GM19372 (cell line): Measurements from ENCODE around the gene TGFBR3.
"Not testable (repeated sequence)": the region's sequence is repeated elsewhere in the genome, so short reads cannot be mapped to it uniquely, and the experiment has no call there.

Experiments used
- ATAC-seq: cut with Tn5 transposase; IDR thresholded peaks from one replicate; pipeline ENCODE4 v1.9.1; 2021; ENCODE audit warnings: mild to moderate bottlenecking, low read depth, moderate library complexity; ENCODE audit not compliant: unreplicated experiment

The TGFBR3 gene

DNA sequence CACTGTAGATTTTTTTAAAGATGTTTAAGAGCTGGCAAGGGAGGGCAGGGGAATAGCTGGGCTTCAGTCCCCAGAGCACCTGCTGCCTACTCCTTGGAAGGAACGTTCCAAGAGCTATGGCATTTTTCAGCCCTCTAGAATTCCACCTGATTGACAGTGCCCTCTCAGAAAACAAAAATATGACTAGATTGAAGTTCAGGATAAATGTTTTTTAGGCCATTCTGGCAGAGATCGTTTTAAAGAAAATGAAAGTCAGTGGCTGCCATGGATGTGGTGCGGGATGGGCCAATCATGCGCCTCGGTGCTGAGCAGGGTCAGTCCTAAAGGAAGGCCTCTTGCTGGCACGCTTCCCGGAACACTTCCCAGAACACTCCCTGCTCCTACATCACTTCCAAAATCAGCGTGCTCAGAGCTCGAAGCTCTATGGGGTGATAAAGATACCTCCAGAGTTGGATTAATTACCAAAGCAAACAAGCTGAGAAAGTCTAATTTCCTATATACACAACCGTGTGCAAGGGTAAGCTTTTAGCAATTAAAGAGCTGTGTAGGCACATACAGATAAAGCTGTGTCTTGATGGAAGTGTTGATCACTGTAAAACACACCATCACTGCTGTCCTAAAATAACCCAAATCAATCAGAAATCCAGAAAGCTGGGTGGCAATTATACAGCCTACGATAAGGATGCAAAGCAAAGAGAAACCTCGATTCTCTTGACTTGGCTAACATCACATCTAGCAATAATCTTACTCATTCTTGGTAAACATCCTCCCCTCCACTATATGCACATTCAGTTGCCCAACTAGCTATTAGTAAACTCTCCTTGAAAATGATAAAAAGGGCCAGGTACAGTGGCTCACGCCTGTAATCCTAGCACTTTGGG lies 34.6 kb downstream of the TGFBR3 start:
- ATAC-seq, result no peak

- ATAC-seq, result no peak
These were observed 35.2 kb downstream of the TGFBR3 start for GRCh38 chr1:91850708-91851107.

- no peak for ATAC-seq
These were observed 38.1 kb downstream of the TGFBR3 start for GRCh38 chr1:91847851-91848250.

DNA sequence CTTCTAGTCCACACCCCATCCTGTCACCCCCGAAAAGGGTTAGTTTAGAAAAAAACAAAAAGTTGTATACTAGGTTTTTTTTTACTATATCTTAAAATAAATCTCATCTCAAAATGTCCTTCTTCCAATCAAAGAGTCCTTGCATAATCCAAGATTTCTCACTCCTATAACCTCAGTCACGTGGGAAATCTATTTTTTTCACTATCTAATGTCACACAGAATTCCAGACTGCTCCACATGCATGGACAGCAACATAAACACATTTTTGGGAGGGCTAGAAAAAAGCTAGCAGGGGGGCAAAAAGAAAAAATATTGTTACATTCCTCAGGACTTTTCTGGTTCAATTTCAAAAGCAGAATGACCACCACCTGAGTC lies 39.3 kb downstream of the TGFBR3 start:
- no peak for ATAC-seq

GRCh38 chr1:91846007-91846638 lies 39.8 kb downstream of the TGFBR3 start:
- no peak for ATAC-seq

DNA sequence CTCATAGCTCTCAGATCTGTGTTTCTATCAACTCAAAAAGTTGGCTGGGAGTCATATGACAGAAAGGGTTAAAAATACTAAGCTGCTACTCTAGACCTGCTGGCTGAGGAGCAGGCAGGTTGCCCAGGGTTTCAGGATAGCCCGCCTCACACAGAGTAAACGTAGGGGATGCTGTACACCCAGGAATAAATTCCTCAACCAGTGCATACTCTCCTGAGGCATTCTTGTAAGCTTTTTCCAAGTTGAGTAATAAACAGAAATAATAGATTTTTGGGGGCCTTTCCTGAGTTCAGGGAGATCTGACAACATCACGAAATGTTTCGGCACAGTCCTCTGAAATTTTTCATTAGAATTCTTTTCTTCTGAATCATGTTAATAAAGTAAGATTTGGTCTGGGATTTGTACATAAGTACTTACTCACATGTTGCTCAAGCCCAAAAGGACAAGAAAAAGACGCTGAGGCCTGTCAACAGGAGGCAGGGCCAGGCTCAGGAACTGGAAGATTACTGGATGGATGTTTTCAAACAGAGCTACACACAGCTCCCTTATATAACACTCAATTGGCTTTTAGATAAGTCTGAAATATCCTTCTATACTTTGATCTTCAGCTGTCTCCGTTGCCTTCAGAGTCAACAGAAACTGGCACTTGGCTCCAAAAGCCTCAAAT lies 41.0 kb downstream of the TGFBR3 start:
- ATAC-seq, result no peak

GRCh38 chr1:91843843-91844242 lies 42.1 kb downstream of the TGFBR3 start:
- ATAC-seq, result no peak

DNA sequence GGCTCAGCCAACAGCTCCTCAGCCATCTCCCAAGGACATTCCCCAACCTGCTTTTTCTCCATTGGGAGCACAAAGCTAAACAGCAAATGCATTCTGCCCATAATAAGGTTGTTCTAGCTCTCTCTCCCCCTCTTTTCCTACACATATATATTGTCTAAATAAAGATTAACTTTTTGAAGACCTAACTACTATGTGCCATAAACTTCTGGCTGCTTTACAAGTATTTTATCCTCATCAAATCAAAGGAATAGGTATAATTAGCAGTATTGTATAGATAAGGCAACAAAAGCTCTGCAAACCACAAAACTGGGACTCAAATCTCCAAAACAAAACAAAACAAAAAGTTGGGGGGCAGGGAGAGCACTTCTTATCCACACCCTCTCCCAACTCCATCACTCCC lies 43.4 kb downstream of the TGFBR3 start:
- no peak for ATAC-seq

DNA sequence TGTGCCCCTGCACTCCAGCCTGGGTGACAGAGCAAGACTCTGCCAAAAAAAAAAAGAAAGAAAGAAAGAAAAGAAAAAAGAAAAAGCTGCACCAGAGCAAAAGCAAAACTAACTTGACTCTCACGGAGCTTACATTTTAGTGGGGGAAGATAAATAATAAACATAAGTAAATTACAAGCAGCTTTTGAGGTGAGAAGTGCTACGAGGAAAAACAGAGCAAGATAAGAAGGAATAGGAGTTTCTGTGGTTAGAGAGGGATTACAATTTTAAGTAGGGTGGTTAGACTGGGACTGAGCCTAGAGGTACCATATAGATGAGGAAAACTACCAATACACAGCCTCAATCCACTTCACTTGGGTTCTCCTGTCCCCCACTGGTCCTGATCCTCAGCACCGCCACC lies 43.9 kb downstream of the TGFBR3 start:
- ATAC-seq, result no peak

DNA sequence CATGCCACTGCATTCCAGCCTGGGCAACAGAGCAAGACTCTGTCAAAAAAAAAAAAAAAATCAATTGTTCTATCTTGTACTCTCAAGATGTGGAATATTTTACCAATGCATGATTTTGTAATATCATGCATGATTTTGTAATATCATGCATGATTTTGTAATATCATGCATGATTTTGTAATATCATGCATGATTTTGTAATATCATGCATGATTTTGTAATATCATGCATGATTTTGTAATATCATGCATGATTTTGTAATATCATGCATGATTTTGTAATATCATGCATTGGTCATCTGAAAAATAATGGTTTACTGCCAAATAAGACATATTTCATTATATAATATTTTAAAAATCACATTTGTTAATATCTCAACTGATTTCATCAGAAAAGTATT lies 45.7 kb downstream of the TGFBR3 start:
- ATAC-seq, result not testable (repeated sequence)

GRCh38 chr1:91836331-91837040 lies 49.5 kb downstream of the TGFBR3 start:
- no peak for ATAC-seq

GRCh38 chr1:91835087-91835521 lies 50.8 kb downstream of the TGFBR3 start:
- ATAC-seq, result no peak

GRCh38 chr1:91834549-91834948 lies 51.4 kb downstream of the TGFBR3 start:
- ATAC-seq, result not testable (repeated sequence)

DNA sequence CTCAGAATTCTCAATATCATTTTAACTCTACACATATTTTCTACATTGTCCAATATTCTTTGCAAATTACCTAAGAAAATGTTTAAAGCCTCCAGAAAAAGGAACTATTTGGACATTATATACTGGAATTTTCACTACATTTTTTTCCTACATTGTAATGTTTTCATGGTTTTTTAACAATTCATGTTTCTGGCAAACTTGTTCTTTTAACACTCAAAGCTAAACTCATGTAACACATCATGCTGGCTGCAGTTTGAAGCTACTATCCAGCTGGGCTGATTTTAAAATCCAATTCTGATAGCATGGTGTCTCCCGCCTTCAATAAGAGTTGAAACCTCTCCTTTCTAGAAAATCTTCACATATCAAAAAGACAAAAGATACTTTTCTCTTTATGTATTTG lies 52.0 kb downstream of the TGFBR3 start:
- no peak for ATAC-seq

DNA sequence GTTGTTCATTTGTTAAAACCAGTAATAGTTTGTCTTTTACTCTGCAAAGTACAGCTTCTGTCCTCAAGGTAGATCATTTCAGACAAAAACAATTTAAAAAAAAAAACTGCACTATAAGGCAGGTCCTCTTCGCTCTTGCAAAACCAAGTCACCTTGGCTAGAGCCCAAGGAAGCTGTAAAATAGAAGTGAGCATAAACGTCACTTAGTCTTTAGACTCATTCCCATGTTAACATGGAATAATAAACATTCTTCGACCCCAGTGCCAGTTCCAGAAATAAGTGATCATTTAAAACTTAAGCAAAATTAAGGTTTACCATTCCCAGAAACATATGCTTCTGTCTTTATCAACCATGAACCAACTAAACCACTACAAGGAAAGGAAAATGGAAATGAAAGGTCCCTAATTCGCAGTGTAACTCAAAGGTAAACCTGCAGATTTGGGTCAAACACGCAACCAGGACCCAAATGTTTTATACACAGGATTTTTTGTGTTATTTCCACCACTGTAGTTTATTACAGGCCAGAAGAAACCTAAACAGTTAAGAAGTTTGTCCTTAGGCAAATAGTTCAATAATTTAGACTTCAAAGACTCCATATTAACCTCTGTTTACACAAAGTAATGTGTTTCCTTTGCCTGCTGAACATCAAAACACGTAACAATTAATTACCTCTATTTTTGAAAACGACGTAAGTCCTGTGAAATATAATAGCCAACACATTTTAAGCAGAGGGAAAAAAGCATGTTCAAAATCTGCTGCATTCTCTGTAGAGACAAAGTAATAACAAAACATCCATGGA lies 54.6 kb downstream of the TGFBR3 start:
- ATAC-seq, result no peak

DNA sequence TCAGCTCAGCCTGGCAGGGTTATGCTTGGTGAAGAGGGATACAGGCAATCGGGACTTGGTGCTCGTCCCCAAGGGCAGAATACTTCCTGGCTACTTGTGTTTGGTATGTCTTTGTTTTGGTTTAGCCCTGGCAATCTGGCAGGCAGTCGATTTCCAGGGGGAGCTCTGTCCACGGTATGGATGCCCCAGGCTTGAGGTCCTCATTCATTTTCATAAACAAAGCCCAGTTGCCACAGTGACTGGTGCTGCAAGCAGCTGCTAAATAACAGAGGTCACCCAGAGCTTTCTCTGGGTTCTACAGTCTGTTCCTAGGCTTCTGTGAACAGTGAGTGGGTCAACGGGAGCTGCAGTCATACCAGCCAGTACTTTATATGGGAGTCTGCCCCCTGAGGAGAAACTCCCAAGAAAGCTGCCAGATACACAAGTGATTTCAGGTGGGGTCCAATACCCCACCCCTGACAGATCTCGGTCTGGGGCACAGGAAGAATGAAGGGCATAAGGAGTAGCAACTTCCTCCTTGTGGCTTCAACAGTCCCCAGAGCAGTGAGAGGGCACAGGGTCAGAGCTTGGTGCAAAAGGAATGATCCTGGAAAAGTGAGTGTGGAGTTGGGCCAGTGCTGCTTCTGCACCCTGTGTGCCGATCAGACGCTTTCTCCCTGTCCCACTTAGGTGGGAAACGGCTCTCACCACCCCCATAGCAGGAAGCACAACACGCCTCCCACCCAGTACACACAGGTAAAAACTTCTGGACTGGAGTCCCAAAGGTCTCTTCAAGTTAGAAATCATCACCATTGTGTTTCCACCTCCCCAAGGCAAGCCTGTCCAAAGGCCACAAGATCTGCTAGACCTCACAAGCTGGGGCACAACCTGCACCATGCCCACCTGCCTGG lies 55.5 kb downstream of the TGFBR3 start:
- no peak for ATAC-seq

DNA sequence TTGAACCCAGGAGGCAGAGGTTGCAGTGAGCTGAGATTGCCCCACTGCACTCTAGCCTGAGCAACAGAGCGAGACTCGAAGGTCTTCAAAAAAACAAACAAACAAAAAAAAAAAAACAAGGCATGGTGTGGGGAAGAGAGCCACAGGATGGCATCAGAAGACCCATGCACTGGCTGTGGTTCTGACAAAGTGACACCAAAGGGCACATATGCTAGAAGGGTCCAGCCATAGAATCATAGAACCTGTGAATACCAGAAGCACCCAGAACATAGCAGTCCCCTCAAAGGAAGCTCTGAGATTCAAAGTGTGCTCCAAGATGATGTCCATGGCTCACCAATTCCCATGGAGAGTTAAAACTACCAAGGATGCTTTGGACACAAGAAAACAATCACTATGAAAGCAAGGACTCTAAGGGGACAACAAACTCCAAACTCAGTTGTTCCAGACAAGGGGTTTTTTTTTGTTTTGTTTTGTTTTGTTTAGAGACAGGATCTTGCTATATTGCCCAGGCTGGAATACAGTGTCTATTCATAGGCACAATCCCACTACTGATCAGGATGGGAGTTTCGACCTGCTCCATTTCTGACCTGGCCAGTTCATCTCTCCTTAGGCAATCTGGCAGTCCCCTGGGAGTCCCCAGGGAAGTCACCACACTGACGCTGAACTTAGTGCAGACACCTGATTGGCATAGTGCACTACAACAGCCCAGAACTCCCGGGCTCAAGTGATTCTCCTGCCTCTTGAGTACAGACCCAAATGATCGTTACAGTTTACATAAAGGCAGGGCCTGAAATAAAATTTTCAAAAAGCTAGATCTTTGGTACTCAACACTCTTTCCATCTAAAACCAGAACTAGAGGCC lies 56.4 kb downstream of the TGFBR3 start:
- no peak for ATAC-seq

DNA sequence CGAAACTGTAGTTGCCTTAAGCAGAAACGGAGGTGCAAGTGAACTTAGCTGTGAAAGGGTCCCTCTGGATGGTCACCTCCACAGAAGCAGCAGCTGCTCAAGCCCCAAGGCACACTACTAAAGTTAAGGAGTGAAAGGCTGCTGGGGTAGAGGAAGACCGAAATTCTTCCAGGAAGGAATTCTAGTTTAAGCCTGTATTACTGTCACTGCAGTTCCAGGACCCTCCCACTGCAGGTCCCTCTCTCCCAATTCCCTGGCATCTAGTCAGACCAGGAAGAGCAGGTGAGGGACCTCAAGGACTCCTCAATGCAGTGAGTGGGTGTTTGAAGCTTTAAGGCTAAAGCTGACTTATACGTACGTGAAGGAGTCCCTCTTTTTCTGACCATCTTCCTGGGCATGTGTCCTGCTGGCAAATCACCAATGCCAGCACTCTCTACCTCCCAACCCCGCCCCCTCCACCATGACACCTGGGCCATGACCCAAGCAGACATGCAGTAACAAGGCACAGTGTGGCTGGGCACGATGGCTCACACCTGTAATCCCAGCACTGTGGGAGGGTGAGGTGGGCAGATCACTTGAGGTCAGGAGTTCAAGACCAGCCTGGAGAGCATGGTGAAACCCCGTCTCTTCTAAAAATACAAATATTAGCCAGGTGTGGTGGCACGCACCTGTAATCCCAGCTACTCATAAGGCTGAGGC lies 57.2 kb downstream of the TGFBR3 start:
- no peak for ATAC-seq
